HFF-Myc (cell line): ENCODE results near the gene SAG.

Experiments
- DNase-seq: peaks from one replicate; pipeline ENCODE4 v3.0.0-alpha.2; 2011; ENCODE audit warnings: low read depth; ENCODE audit errors: extremely low read depth
- H3K4me3 ChIP-seq: replicated peaks from 2 replicates; pipeline ENCODE4 v1.5.1; 2011; ENCODE audit warnings: low read depth, mild to moderate bottlenecking, control low read depth, low read length
- TF ChIP-seq, protein P1 (sequence below): IDR thresholded peaks from 2 replicates; pipeline ENCODE4 v1.5.1; 2012; ENCODE audit warnings: mild to moderate bottlenecking, low read depth, low read length, control low read depth; ENCODE audit errors: missing control alignments

Gene SAG

DNA sequence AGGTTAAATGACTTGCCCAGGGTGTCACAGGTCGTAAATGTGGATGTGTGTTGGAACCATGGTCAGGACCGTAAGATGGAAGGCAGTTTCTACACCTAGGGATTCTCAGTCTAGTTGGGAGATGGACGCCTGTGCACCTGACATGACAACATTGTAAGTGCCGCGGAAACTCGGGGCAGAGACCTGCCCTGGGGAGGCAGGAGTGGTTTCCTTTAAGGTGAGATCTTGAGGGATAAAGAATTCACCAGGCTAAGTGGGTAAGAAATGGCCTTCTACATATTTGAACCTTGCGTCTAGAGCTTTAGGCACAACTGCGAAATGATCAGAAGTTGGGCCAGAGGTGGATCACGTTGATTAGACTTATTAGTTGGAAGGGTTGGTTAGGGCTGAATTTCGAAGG, 48.3 kb downstream of the SAG start:
- TF ChIP-seq, protein P1, sequence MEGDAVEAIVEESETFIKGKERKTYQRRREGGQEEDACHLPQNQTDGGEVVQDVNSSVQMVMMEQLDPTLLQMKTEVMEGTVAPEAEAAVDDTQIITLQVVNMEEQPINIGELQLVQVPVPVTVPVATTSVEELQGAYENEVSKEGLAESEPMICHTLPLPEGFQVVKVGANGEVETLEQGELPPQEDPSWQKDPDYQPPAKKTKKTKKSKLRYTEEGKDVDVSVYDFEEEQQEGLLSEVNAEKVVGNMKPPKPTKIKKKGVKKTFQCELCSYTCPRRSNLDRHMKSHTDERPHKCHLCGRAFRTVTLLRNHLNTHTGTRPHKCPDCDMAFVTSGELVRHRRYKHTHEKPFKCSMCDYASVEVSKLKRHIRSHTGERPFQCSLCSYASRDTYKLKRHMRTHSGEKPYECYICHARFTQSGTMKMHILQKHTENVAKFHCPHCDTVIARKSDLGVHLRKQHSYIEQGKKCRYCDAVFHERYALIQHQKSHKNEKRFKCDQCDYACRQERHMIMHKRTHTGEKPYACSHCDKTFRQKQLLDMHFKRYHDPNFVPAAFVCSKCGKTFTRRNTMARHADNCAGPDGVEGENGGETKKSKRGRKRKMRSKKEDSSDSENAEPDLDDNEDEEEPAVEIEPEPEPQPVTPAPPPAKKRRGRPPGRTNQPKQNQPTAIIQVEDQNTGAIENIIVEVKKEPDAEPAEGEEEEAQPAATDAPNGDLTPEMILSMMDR, result no peak
- peak overlapping the region; percentile 84 for H3K4me3 ChIP-seq
- DNase-seq, result no peak

DNA sequence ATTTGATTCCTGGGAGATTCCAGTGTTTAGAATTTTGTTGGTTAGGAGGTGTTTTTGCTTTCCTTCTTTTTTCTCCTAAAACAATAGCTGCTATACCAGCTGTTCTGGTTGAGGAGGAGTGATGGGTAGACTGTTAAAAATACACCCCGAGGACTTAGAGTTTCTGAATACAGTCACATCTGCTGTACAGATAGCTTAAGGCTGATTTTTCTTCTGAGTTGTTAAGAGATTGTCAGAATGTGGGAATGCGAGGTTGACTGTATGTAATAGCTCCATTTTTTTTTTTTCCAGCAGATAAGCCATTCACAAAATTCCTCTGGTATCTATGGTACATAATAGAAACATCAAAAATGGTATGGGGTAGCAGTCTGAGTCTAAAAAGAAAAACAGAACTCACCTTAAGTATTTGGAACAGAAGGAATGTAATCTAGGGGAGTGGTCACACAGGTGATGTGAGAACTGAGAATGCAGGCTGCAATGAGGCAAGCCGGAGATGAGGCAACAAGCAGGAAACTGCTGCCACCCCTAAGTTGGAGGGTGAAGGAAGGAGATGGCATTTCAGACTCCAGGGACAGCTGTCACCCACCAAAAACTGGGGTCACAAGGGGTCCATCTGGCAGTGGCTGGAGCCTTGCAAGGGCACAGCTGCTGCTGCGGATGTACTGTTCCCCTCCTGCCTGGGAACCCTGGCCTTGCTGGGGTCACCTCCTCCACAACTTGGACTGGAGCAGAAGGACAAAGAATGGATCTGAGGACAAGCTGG, 49.1 kb downstream of the SAG start:
- DNase-seq, result no peak
- TF ChIP-seq, protein P1, result no peak
- H3K4me3 ChIP-seq, result no peak overlapping the region

DNA sequence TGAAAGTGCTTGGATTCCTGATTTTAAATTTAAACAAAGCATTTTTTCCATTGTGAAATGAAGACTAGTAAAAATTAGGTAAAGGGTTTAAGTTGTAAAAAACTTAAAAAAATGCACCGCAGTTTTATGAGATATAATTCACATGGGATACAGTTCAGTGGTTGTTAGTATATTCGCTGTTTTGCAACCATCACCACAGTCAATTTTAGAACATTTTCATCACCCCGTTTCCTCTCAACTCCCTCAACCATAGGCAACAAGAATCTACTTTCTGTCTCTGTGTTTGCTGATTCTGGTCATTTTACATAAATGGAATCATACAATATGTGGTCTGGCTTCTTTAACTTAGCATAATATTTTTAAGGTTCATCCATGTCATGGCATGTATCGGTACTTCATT, 50.7 kb downstream of the SAG start:
- DNase-seq, result no peak
- TF ChIP-seq, protein P1, result no peak
- no peak overlapping the region for H3K4me3 ChIP-seq

- no peak for DNase-seq
- H3K4me3 ChIP-seq, result no peak overlapping the region
- TF ChIP-seq, protein P1, result no peak
Observed at GRCh38 chr2:233358947-233359346, 51.3 kb downstream of the SAG start.

- H3K4me3 ChIP-seq, result no peak overlapping the region
- DNase-seq, result no peak
- TF ChIP-seq, protein P1, result no peak
Observed at GRCh38 chr2:233359823-233360222, 52.2 kb downstream of the SAG start.

DNA sequence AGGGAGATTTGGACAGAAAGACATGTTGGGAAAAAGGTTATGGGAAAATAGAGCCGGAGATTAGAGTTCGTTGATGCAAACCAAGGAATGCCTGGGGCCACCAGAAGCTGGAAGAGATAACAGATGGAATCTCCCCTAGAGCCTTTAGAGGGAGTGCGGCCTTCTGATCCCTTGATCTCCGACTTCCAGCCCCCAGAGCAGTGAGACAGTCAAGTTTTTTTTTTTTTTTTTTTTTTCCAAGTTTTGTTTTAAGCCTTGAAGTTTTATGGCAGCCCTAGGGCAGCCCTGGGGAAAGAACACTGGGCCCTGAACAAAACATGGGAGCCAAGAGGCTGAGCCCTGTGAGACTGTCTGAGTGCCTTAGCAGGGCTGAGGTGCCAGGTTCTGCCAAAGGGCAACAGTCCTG, 53.2 kb downstream of the SAG start:
- H3K4me3 ChIP-seq, result no peak overlapping the region
- no peak for DNase-seq
- TF ChIP-seq, protein P1, result no peak

GRCh38 chr2:233361297-233361696, 53.7 kb downstream of the SAG start:
- H3K4me3 ChIP-seq, result no peak overlapping the region
- TF ChIP-seq, protein P1, result no peak
- no peak for DNase-seq
